NCI-H2227 (cell line): Measurements from ENCODE around the gene CCDC192.
"Not testable (repeated sequence)": the region's sequence is repeated elsewhere in the genome, so short reads cannot be mapped to it uniquely, and the experiment has no call there.

Experiments used
- DNase-seq: peaks from one replicate; lab custom pipeline; 2025; ENCODE audit not compliant: unreplicated experiment; lab: John Stamatoyannopoulos, UW

The CCDC192 gene

GRCh38 chr5:127697894-127698600 lies 5.1 kb upstream of the CCDC192 start:
- no peak for DNase-seq

GRCh38 chr5:127699416-127699815 lies 3.8 kb upstream of the CCDC192 start:
- DNase-seq: no peak

GRCh38 chr5:127700237-127700766 lies 2.9 kb upstream of the CCDC192 start:
- no peak for DNase-seq

DNA sequence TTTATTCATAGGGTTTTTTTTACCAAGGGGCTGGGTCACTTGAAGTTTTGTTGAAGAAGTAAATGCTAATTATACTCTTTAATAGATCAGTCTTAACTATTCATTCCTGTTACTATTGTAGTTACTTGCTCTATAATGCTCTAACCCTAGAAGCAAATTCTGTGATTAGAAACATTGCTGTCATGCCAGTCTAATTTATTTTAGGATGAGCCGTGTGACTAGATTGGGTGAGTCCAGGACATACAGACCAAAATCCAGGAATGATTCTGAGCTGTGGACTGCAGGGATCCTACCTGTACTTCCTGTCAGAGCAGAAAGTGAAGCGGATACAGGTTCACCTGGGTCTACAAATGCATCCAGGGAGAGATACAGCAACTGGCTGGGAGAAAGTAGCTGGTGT lies 757 bp upstream of the CCDC192 start:
- DNase-seq: no peak

GRCh38 chr5:127705120-127705892 lies 2.1 kb downstream of the CCDC192 start:
- no peak for DNase-seq

DNA sequence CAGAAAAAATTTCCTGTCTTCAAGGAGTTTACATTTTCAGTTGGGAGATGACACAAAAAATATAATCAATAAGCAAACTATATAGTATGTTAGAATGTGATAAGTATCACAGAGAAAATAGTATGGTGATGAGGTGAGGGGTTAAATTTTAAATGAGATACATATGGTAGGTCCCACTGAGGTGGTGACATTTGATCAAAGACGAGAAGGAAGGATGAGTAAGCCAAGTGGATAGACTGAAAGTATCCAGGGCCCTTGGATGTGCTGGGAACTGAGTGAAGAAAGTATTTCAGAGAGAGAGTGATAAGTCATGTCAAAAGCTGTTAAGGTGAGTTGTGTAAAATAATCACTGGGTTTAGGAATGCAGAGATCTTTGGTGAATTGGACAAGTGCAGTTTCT lies 3.5 kb downstream of the CCDC192 start:
- DNase-seq: no peak

- no peak for DNase-seq
Observed at GRCh38 chr5:127707209-127707608, 4.0 kb downstream of the CCDC192 start.

- DNase-seq: not testable (repeated sequence)
Observed at GRCh38 chr5:127713083-127713482, 9.9 kb downstream of the CCDC192 start.

DNA sequence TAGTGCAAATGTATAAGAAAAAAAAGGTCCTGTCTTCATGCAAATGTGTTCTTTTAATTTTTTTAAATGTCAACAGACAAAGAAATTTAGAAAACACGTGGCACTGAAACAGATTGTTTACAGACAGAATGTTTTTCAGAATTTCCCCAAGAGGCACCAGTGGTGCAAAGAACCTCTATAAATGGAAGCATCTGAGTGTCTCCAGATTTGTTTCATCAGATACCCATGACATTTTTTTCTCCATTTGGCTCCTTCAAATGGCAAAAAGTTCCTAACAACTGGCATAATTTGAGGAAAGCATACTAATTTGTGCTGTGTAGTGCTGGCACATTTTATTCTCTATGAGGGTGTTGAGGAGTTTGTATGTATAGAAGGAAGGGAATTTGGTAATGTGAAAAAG lies 15.0 kb downstream of the CCDC192 start:
- no peak for DNase-seq

- no peak for DNase-seq
Observed at GRCh38 chr5:127723571-127723970, 20.4 kb downstream of the CCDC192 start.

- no peak for DNase-seq
Observed at GRCh38 chr5:127725673-127726072, 22.5 kb downstream of the CCDC192 start.

DNA sequence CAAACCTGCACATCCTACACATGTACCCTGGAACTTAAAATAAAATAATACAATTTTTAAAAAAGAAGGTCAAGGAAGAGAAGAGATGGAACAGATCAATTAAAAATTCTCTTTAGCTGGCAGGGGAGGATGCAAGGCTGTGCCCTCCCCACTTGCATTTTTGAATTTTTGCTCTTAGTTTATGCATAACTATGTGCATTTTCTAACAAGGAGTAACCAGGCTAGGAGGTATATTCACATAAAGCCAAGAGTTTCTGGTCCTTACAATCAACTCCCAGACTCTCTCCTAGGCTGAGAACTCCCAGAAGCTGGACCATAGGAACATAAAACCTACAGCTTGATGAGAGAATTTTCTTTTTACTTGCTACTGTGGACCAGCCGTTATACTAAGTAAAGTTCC lies 29.8 kb downstream of the CCDC192 start:
- DNase-seq: no peak

DNA sequence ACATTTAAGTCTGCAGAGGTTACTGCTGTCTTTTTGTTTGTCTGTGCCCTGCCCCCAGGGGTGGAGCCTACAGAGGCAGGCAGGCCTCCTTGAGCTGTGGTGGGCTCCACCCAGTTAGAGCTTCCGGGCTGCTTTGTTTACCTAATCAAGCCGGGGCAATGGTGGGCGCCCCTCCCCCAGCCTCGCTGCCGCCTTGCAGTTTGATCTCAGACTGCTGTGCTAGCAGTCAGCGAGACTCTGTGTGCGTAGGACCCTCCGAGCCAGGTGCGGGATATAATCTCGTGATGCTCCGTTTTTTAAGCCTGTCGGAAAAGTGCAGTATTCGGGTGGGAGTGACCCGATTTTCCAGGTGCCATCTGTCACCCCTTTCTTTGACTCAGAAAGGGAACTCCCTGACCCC lies 36.2 kb downstream of the CCDC192 start:
- peak; percentile 1 for DNase-seq

- peak; percentile 2 for DNase-seq
Observed at GRCh38 chr5:127739807-127740384, 36.7 kb downstream of the CCDC192 start.

DNA sequence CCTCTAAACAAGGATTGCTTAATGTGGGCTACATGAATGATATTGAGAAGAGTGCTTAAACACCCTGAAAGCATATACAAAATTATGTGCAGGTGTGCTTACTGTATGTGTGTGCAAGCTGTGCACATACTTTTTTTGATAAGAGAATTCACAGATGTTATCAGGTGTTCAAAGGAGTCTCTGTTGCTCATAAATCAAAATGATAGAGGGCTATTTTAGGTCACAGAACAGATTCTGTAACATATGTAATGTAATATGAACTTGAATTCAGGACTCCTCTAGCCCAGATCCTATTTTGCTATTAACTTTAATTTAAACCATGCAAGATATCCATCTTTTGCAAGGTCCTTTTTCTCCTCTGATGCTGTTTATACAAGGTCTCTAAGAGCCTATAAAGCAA lies 38.2 kb downstream of the CCDC192 start:
- DNase-seq: no peak

DNA sequence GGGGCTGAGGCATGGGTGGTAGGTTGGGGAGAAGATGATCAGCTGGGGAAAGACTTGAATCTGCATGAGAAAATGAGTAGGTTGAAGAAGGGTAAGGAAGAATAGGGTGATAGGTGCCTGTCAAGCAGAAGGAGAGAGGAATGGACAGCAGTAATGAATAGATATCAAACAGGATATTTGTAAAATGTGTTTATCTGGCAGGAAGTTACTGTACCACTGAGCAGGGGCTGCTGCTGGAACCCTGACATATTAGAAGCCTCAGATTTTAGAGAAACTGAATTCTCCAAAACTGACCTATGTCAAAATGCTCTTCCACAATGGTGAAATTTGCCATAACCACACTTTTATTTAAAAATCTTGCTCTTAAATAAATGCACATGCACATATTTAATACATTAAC lies 41.0 kb downstream of the CCDC192 start:
- no peak for DNase-seq

DNA sequence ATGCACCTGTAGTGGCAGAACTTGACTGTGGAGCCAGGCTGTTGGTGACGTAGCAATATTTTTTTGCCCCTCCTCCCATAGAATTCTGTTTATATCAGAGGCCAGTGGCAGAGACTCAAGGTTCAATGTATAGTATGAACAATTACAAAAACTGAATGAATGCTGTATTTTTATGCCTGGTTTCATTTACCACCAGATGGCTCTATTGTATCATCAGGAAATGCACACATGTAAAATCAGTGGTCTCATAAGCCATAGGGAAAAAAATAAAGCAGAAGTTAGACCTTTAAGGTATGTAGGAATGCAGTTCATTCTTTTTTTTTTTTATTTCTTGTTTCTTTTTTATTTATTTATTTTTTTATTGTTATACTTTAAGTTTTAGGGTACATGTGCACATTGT lies 43.6 kb downstream of the CCDC192 start:
- no peak for DNase-seq

DNA sequence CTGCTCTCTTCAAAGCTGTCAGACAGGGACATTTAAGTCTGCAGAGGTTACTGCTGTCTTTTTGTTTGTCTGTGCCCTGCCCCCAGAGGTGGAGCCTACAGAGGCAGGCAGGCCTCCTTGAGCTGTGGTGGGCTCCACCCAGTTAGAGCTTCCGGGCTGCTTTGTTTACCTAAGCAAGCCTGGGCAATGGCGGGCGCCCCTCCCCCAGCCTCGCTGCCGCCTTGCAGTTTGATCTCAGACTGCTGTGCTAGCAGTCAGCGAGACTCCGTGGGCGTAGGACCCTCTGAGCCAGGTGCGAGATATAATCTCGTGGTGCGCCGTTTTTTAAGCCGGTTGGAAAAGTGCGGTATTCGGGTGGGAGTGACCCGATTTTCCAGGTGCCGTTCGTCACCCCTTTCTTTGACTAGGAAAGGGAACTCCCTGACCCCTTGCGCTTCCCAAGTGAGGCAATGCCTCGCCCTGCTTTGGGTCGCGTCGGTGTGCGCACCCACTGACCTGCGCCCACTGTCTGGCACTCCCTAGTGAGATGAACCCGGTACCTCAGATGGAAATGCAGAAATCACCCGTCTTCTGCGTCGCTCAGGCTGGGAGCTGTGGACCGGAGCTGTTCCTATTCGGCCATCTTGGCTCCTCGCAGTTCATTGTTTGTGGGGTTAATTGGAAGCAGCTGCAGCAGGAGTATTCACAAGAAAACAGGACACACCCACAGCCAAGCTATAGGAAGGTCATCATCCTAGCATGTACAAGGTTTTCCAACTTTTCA lies 49.5 kb downstream of the CCDC192 start:
- not testable (repeated sequence) for DNase-seq

GRCh38 chr5:127754259-127754658 lies 51.1 kb downstream of the CCDC192 start:
- DNase-seq: no peak

- DNase-seq: no peak
Observed at GRCh38 chr5:127754706-127755105, 51.5 kb downstream of the CCDC192 start.

DNA sequence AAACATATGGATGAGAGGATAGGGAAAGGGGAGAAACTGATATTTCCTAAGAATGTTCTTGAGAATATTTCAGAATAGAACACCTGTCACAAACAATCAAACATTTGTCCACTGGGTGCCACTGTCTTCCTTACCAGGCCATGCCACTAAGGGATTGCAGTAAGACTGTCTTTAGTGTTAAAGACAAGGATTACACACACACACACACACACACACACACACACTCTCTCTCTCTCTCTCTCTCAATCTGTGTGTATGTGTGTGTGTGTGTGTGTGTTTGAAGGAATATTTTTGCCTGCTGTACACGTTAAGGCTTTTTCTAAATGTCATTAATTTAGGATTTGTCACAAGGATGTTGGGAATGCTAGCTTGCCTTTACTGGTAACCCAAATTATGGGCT lies 54.4 kb downstream of the CCDC192 start:
- DNase-seq: peak; percentile 39
